ENCODE measurements around the gene STARD8.

DNA sequence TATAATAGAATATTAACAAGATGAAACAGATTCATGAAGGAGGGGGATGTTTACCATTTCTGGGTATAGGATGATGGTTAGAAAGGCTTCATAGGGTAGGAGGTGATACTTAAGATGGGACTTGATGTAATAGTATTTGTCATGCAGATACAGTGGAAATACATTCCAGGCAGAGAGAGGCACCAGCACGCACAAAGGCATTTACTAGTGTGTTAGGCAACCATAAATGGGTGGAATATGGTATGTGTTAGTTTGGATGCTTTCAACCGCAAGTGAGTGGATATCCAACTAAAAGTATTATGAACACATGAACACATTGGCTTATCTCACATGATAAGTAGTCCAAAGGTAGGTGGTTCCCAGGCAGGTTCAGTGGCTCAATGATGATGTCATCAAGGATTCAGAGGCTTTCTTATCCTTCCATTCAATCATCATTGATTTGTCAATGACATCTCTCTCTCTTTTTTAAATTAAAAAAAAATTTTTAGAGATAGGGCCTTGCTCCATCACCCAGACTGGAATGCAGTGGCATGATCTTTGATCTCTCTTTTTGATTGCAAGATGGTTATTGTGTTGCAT is 12.7 kb upstream of the STARD8 start:
- TF ChIP-seq, protein P1, sequence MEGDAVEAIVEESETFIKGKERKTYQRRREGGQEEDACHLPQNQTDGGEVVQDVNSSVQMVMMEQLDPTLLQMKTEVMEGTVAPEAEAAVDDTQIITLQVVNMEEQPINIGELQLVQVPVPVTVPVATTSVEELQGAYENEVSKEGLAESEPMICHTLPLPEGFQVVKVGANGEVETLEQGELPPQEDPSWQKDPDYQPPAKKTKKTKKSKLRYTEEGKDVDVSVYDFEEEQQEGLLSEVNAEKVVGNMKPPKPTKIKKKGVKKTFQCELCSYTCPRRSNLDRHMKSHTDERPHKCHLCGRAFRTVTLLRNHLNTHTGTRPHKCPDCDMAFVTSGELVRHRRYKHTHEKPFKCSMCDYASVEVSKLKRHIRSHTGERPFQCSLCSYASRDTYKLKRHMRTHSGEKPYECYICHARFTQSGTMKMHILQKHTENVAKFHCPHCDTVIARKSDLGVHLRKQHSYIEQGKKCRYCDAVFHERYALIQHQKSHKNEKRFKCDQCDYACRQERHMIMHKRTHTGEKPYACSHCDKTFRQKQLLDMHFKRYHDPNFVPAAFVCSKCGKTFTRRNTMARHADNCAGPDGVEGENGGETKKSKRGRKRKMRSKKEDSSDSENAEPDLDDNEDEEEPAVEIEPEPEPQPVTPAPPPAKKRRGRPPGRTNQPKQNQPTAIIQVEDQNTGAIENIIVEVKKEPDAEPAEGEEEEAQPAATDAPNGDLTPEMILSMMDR (conservative IDR thresholded peaks at IDR 0.05; ENCODE audit: low read depth, low read length), result no peak
- no peak for TF ChIP-seq EZH2phosphoT487 (IDR thresholded peaks at IDR 0.05; ENCODE audit: borderline replicate concordance, low read length)

All from PC-3 (cell line).